BJ (cell line): Measurements from ENCODE around the gene GPX8. TPM values are rescaled to one million over a fixed set of nuclear protein-coding genes. Genes with fewer than 3 reads are reported as not detected.

Source experiments
- CTCF ChIA-PET: fragments of 350-600 bp; formaldehyde crosslinking; extraction: SDS; loops from one replicate; lab custom pipeline; 2021; ENCODE audit warnings: antibody characterized with exemption, inconsistent platforms; lab: Yijun Ruan, JAX
- POLR2A ChIA-PET: fragments of 300-600 bp; sonication (Branson Sonifier 250); formaldehyde crosslinking; extraction: SDS; loops from one replicate; lab custom pipeline; 2021; ENCODE audit warnings: antibody characterized with exemption; lab: Charles Lee
- DNase-seq: peaks from one replicate; pipeline ENCODE4 v3.0.0-alpha.2; 2011; ENCODE audit warnings: low read depth
- H3K27me3 ChIP-seq: 2 replicates; pipeline ENCODE4 v1.6.0; 2011; ENCODE audit warnings: low read length; ENCODE audit not compliant: control insufficient read depth, insufficient read depth
- H3K36me3 ChIP-seq: 2 replicates; pipeline ENCODE4 v1.5.1; 2011; ENCODE audit warnings: low read length; ENCODE audit not compliant: control insufficient read depth, insufficient read depth
- H3K4me3 ChIP-seq: 2 replicates; pipeline ENCODE4 v1.5.1; 2011; ENCODE audit warnings: low read depth, mild to moderate bottlenecking, control low read depth, low read length
- polyA plus RNA-seq: library from polyadenylated mRNA; depleted of rRNA; stranded (reverse); fragments of >200 nt; gene quantifications from 2 replicates; pipeline ENCODE4 v1.2.3, GENCODE V29; 2011; rRNA removed
- small RNA-seq: library from RNA; depleted of rRNA; stranded (forward); fragments of <200 nt; gene quantifications from one replicate; pipeline ENCODE3, GENCODE V24; 2012; ENCODE audit warnings: low replicate concordance, low read depth; ENCODE audit not compliant: insufficient read length
- TF ChIP-seq, protein P1 (sequence below): IDR thresholded peaks from 2 replicates; pipeline ENCODE4 v1.5.1; 2011; ENCODE audit warnings: low read depth, mild to moderate bottlenecking, control low read depth, inconsistent platforms, low read length, moderate library complexity; ENCODE audit not compliant: insufficient read depth

The GPX8 gene
- polyA plus RNA-seq, 1 experiment: 115 TPM

DNA sequence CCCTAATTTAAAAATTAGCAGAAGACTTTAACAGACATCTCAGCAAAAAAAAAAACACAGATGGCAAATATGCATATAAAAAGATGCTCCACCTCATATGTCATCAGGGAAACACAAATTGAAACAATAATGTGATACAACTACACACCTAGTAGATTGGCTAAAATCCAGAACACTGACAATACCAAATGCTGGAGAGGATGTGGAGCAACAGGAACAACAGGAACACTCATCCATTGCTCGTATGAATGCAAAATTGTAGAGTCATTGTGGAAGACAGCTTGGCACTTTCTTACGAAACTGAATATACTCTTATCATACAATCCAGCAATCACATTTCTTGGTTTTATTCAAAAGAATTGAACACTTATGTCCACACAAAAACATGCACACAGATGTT, 45.0 kb downstream of the GPX8 start:
- TF ChIP-seq, protein P1, sequence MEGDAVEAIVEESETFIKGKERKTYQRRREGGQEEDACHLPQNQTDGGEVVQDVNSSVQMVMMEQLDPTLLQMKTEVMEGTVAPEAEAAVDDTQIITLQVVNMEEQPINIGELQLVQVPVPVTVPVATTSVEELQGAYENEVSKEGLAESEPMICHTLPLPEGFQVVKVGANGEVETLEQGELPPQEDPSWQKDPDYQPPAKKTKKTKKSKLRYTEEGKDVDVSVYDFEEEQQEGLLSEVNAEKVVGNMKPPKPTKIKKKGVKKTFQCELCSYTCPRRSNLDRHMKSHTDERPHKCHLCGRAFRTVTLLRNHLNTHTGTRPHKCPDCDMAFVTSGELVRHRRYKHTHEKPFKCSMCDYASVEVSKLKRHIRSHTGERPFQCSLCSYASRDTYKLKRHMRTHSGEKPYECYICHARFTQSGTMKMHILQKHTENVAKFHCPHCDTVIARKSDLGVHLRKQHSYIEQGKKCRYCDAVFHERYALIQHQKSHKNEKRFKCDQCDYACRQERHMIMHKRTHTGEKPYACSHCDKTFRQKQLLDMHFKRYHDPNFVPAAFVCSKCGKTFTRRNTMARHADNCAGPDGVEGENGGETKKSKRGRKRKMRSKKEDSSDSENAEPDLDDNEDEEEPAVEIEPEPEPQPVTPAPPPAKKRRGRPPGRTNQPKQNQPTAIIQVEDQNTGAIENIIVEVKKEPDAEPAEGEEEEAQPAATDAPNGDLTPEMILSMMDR: no peak
- no peak overlapping the region for H3K4me3 ChIP-seq
- H3K27me3 ChIP-seq: peaks cover 4% of the 10 kb centered on the region
- DNase-seq: no peak
- no peaks in the 10 kb centered on the region for H3K36me3 ChIP-seq
- CTCF ChIA-PET: no interaction called here
- POLR2A ChIA-PET: no interaction called here

DNA sequence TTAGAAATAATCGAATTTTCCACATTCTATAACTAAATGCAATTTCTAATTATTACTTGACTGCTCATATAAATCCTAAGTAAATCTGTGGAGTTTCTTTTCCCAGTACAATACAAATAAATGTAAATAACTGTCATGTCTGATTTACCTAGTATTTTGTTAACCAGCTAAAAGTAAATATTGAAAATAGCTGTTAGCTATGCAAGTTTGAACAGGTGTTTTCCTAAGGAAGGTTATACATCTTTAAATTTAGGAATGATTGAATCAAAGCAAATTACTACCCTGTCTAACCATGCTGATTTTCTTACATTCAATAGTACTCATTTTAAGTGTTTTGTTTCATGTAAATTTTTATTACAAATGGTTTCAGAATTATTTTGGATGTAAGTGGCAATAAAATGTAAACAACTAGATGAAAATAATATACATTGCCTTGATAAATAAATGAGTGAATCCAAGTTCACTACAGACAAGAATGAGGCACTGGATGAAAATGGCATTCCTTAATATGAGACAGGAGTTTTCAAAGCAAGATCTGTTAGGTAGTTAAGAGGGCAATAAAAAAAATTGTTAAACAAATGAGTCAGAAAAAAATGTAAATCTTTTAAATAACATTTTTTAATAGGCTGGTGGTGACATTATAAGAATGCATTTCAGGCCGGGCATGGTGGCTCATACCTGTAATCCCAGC, 51.4 kb downstream of the GPX8 start:
- DNase-seq: no peak
- H3K27me3 ChIP-seq: peaks cover 10% of the 10 kb centered on the region
- ChIA-PET POLR2A (no interaction called here), CTCF (no interaction called here)
- TF ChIP-seq, protein P1: no peak
- no peaks in the 10 kb centered on the region for H3K36me3 ChIP-seq
- no peak overlapping the region for H3K4me3 ChIP-seq

Small RNA genes within 50 kb of the gene (small RNA-seq; reads per million reads assigned to genes)
- gene MIR449A: not detected
- gene MIR449B: not detected
- gene MIR449C: not detected

Other genes starting within 250 kb of the GPX8 start
- 2.4 and 2.8 TPM in 2 replicates for gene ESM1, start 174.6 kb upstream of the GPX8 start, polyA plus RNA-seq
- not detected in 2 replicates for gene GZMK, start 135.9 kb upstream of the GPX8 start, polyA plus RNA-seq
- gene GZMA, start 57.5 kb upstream of the GPX8 start, polyA plus RNA-seq: not detected in 2 replicates
- gene CDC20B, start 13.0 kb downstream of the GPX8 start, polyA plus RNA-seq: not detected in 2 replicates
- gene MCIDAS, start 67.1 kb downstream of the GPX8 start, polyA plus RNA-seq: 0.04 TPM in 1 of 2 replicates, not detected in the other
- gene CCNO, start 73.4 kb downstream of the GPX8 start, polyA plus RNA-seq: 0.05 and 0.18 TPM in 2 replicates
- 2.9 and 6.4 TPM in 2 replicates for gene DHX29, start 147.5 kb downstream of the GPX8 start, polyA plus RNA-seq
- gene MTREX, start 147.8 kb downstream of the GPX8 start, polyA plus RNA-seq: 11.7 and 29.4 TPM in 2 replicates